HG02588 (cell line): ENCODE measurements around the gene CD99L2.

Source experiments
- ATAC-seq: cut with Tn5 transposase; IDR thresholded peaks from one replicate; pipeline ENCODE4 v1.9.1; 2021; ENCODE audit warnings: mild to moderate bottlenecking, moderate library complexity; ENCODE audit not compliant: unreplicated experiment

Gene CD99L2

GRCh38 chrX:150806827-150807226 is 91.6 kb downstream of the CD99L2 start:
- no peak for ATAC-seq

GRCh38 chrX:150805736-150806135 is 92.7 kb downstream of the CD99L2 start:
- ATAC-seq: no peak

- ATAC-seq: no peak
These were observed 105.4 kb downstream of the CD99L2 start for GRCh38 chrX:150792949-150793527.

GRCh38 chrX:150790021-150790420 is 108.4 kb downstream of the CD99L2 start:
- no peak for ATAC-seq

GRCh38 chrX:150781677-150782076 is 116.8 kb downstream of the CD99L2 start:
- ATAC-seq: no peak

GRCh38 chrX:150779385-150779784 is 119.1 kb downstream of the CD99L2 start:
- ATAC-seq: no peak

GRCh38 chrX:150777328-150777992 is 121.0 kb downstream of the CD99L2 start:
- no peak for ATAC-seq

- no peak for ATAC-seq
These were observed 122.7 kb downstream of the CD99L2 start for GRCh38 chrX:150775569-150776350.

- no peak for ATAC-seq
These were observed 123.5 kb downstream of the CD99L2 start for GRCh38 chrX:150774798-150775568.

- ATAC-seq: no peak
These were observed 124.8 kb downstream of the CD99L2 start for GRCh38 chrX:150773634-150774033.

GRCh38 chrX:150773117-150773516 is 125.4 kb downstream of the CD99L2 start:
- no peak for ATAC-seq

- ATAC-seq: no peak
These were observed 126.1 kb downstream of the CD99L2 start for GRCh38 chrX:150772150-150772970.

GRCh38 chrX:150771116-150771515 is 127.4 kb downstream of the CD99L2 start:
- no peak for ATAC-seq

- ATAC-seq: no peak
These were observed 127.8 kb downstream of the CD99L2 start for GRCh38 chrX:150770623-150771022.

GRCh38 chrX:150769408-150769807 is 129.1 kb downstream of the CD99L2 start:
- no peak for ATAC-seq

- no peak for ATAC-seq
These were observed 129.8 kb downstream of the CD99L2 start for GRCh38 chrX:150768580-150769190.

- no peak for ATAC-seq
These were observed 130.4 kb downstream of the CD99L2 start for GRCh38 chrX:150768132-150768485.

GRCh38 chrX:150767475-150768131 is 130.9 kb downstream of the CD99L2 start:
- ATAC-seq: no peak

- no peak for ATAC-seq
These were observed 131.4 kb downstream of the CD99L2 start for GRCh38 chrX:150767045-150767395.
